ENCODE results near the gene CSF3R.
"Not testable (repeated sequence)": the region's sequence is repeated elsewhere in the genome, so short reads cannot be mapped to it uniquely, and the experiment has no call there.

The CSF3R gene

DNA sequence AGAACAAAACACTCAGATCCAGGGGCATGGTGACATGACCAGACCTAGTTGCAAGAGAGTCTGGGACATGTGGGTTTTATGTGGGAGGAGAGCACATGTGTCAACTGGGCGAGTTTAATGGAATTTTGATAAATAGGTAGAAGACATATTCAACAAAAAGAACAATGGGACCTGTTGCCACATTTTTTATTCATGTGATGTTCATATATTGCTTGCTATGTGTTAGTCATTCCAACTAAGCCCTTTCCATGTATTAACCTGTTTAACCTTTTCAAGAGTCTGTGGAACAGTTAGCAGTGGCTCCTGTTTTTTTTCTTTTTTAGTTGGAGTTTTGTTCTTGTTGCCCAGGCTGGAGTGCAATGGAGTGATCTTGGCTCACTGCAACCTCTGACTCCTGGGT lies 30.1 kb upstream of the CSF3R start:
- no peak for DNase-seq (ENCODE audit: low read depth)

DNA sequence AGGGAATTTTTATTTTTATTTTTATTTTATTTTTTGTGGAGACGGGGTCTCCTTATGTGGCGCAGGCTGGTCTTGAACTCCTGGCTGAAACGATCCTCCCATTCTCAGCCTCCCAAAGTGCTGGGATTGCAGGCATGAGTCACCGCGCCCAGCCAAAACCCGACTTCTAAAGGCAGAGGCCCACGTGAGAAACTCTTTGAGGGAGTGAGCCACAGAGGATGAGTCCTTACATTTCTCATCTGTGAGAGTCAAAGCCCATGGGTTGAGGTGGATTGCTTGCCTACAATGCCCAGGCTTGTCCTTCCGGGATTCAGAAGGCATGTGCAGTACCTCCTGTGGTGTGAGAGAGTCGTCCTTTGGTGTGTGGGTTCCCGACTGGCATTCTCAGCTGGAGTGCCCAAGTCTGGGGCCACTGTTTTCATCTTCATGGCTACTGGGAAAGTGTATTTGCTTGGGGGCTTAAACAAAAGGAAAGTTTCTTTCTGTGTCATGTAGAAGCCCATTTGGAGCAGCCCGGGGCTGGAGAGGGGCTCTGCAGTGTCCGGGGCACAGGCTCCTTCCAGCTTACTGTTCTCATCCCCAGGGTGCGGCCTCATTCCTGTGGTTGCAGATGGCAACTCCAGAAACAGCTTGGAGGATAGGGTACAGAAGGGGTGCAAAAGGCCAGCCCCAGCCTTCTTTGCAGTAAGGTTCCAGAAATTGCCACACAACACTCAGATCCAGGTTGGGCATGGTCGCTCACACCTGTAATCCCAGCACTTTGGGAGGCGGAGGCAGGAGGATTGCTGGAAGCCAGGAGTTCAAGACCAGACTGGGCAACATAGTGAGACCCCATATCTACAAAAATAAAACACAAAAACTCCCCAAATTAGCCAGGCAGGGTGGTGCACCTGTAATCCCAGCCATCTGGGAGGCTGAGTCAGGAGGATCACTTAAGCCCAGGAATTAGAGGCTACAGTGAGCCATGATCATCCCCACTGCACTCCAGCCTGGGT lies 29.4 kb upstream of the CSF3R start:
- no peak for DNase-seq (ENCODE audit: low read depth)

DNA sequence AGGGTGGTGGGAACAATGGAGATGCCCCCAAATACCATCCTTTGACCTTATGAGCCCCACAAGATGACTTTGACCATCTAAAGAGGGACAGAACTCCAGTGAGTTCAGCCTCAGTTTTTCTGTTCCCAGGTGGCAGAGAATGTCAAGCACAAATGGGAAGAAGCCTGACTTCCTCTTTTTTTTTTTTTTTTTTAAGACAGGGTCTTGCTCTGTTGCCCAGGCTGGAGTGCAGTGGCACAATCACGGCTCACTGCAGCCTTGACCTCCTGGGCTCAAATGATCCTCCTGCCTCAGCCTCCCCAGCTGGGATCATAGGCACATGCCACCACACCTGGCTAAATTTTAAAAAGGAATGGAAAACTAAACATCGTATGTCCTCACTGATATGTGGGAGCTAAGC lies 28.5 kb upstream of the CSF3R start:
- not testable (repeated sequence) for DNase-seq (ENCODE audit: low read depth)

DNA sequence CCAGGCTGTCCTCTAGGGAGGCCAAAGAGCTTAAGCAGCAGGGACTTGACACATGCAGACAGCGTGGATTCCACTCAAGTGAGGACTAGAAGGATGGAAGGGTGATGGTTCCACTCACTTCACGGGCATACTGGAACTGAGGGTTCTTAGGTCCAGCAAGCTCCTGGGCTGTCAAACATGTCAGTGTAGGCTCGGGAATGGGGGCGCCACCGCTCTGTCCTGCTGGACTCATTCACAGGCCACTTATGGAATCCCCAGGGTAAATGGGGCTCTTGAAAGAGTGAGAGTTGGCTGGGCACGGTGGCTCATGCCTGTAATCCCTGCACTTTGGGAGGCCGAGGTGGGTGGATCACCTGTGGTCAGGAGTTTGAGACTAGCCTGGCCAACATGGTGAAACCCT lies 27.7 kb upstream of the CSF3R start:
- DNase-seq (ENCODE audit: low read depth), result no peak

DNA sequence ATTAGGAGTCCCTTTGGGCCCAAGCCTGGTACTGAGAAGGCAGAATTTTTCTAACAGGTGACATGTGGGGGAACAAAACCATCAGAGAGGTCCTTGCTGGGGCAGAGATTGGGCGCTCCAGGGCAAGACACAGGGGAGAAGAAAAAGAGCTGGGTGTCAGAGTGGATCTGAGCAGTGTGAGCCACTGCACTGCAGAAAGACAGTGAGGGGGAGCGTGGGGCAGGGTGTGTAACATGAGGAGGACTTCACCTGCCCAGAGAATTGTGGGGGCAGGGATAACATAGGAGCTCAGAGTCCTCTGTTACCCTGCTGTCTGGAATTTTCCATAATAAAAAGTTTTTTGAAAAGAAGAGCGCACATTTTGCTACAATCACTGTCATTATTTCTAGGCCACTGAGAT lies 25.5 kb upstream of the CSF3R start:
- no peak for DNase-seq (ENCODE audit: low read depth)

DNA sequence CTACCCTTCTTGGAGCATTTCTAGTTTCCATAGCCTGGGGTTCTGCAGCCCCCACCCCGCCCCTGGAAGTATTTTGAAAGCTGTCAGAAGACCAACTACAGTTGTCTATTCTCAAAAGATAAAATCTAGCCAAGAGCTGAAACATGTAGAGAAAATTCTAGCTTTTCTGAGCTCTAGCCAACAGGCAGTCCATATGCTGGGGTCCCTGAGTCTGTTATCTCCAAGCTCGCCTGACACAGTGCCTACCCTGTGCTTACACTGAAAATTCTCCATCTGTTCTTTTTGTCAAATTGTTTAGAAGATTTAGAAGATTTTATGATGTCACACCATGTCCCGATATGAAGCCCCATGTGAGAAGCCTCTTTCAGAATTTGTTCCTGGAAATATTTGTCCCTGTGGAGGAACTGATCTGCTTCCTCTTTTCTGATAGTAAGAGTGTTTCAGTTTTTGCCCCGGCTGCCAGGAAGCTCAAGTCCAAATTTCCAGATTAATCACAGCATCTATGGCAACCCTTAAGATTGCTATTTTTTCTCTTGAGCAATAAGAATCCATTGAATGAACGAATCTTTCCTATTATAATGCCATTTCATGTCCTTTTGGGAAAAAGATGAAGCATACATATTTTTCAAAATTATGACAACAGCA lies 23.7 kb upstream of the CSF3R start:
- DNase-seq (ENCODE audit: low read depth), result no peak

DNA sequence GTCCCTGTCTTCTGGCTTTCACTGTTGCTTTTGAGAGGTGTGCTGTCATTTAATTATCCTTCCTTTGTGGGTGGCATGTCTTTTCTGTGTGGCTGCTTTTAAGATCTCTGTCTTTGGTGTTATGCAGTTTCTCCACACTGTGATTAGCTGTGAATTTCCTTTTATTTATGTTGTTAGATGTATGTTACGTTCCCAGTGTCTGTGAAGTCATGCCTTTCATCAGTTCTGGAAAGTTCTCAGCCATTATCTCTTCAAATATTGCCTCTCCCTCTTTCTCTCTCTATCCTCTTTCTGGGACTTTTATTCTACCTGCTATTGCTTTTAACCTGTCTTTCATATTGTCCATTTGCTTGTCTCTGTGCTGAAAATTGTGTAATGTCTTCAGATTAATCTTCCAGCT lies 21.0 kb upstream of the CSF3R start:
- no peak for DNase-seq (ENCODE audit: low read depth)

DNA sequence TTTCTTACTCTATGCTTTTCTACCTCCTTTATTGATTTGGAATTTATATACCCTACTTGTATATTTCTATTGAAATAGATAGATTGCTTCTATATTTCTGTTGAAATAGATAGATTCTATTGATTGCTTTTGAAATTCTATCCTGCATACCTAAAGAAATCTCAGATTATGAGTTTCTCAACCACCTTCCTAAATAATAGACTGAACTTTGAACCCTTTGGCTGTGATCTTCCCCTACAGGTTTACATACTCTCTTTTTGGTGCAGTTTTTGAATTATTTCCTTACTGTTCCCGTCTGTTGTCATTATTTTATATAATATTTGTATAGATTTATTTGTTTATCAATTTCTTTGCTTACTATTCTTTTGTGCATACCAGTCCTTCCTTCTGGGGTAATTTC lies 20.4 kb upstream of the CSF3R start:
- no peak for DNase-seq (ENCODE audit: low read depth)

DNA sequence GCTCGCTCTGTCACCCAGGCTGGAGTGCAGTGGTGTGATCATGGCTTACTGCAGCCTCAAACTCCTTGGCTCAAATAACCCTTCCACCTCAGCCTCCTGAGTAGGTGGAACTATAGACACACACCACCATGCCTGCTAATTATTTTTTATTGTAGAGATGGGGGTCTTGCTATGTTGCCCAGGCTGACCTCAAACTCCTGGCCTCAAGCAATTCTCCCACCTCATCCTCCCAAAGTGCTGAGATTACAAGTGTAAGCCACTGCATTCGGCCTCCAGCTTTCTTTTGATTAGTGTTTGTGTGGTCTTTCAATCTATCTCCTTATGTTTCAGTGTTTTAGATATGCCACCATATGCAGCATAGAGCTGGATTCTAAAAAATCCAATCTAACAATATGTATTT lies 19.9 kb upstream of the CSF3R start:
- DNase-seq (ENCODE audit: low read depth), result no peak

DNA sequence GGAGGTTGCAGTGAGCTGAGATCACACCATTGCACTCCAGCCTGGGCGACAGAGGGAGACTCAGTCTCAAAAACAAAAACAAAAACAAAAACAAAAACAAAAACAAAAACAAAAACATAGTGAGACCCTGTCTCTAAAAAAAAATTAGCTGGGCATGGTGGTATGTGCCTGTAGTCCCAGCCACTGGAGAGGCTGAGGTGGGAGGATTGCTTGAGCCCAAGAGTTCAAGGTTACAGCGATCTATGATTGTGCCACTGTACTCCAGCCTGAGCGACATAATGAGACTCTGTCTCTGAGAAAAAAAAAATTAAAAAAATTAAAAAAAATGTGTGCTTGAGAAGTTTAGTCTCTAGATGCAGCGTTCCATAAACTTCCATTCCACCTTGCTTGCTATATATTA lies 19.2 kb upstream of the CSF3R start:
- not testable (repeated sequence) for DNase-seq (ENCODE audit: low read depth)

DNA sequence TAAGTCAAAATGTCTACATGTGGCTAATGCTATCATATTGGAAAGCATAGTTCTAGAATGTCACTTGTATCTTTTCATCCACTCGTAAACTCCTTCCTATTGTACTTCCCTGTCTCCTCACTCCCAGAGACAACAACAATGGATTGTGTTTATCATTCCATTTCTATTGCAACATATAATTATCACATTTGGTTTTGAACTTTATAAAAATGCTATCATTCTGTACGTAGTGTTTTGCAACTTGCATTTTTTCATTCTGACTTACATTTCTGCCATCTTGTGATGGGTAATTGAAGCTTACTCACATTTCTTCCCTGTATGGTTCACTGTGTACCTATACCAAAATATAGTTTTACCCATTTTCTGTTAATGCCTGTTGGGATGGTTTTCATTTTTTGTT lies 14.5 kb upstream of the CSF3R start:
- no peak for DNase-seq (ENCODE audit: low read depth)

DNA sequence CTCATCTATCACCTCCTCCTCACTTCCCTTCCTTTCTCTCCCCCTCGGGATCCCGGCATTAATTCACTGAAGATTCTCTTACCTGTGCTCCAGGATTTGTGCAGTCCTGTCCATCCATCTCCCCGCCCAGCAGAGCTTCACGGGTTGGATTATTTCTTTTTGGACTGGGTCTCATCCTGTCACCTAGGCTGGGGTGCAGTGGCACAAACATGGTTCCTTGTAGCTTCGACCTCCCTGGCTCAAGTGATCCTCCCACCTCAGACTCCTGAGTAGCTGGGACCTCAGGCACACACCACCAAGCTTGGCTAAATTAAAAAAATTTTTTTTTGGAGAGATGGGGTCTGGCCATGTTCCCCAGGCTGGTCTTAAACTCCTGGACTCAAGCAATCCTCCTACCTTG lies 12.3 kb upstream of the CSF3R start:
- DNase-seq (ENCODE audit: low read depth), result no peak

DNA sequence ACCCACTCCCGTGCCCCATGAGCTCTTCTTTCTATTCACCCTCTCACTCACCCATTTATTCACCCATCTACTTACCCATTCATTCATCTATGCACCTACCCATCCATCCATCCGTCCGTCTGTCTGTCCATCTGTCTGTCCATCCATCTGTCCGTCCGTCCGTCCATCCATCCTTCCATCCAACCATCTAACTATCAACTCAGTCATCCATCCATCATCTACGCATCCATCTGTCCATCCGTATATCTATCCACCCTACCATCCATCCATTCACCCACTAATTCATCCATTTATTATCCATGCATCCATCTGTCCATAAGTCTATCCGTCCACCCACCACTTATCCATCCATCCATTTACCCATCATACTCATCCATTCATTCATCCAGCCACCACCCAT lies 10.8 kb upstream of the CSF3R start:
- no peak for DNase-seq (ENCODE audit: low read depth)

DNA sequence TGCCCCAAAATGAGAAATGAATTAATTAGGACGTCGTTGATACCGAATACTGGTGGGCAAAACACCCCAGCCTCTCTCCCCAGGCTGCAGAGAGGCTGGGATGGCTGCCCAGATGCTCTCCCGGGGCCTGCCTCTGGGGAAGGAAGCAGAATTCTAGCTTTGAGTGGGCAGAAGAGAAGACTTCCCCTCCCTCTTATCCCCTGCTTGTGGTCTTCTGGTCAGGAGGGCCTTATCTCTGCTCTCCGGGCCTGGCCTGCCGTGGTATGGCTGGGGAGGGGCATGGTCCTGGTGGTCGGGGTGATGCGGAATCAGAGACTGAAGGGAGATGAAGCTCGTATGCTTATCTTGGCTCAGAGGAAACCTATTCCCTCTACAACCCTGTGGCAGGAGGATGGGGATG lies 9.8 kb upstream of the CSF3R start:
- DNase-seq (ENCODE audit: low read depth), result no peak

DNA sequence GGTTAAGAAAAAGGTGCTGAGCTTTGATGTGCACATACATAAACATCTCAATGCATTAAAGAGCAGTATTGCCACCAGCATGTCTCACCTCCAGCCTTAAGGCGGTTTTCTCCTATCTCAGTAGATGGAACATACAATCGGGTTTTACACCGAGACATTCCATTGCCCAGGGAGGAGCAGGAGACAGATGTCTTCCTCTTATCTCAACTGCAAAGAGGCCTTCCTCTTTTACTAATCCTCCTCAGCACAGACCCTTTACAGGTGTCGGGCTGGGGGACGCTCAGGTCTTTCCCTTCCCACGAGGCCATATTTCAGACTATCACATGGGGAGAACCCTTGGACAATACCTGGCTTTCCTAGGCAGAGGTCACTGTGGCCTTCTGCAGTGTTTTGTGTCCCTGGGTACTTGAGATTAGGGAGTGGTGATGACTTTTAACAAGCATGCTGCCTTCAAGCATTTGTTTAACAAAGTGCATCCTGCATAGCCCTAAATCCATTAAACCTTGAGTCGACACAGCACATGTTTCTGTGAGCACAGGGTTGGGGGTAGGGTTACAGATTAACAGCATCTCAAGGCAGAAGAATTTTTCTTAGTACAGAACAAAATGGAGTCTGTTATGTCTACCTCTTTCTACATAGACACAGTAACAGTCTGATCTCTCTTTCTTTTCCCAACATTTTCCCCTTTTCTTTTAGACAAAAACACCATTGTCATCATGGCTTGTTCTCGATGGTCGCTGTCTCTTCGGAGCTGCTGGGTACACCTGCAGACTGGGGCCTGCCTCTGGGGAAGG lies 6.7 kb upstream of the CSF3R start:
- not testable (repeated sequence) for DNase-seq (ENCODE audit: low read depth)

DNA sequence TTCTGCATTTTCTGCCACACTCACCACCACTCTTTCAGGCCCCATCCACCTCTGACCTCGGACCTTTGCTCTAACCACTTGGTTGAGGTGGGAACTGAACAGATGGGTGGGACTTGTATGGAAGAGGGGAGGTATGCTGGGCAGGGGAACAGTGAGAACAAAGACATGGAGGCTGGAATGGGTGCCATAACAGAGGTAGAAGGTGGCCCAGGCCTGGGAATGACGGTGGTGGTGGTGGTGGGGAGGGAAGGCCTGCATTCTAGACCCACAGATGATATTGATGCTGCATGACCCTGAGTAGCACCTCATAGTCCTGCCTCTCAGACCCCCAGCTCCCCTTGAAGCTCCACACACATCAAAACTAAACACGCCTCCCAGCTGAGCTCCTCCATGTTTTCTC lies 5.2 kb upstream of the CSF3R start:
- DNase-seq (ENCODE audit: low read depth), result no peak

DNA sequence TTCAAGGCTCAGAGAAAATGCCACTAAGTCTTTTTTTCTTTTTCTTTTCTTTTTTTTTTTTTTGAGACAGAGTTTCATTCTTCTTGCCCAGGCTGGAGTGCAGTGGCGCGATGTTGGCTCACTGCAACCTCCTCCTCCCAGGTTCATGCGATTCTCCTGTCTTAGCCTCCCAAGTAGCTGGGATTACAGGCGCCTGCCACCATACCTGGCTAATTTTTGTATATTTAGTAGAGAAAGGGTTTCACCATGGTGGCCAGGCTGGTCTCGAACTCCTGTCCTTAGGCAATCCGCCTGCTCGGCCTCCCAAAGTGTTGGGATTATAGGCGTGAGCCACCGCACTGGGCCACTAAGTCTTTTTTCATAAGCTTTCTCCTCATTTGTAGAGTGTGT lies 4.6 kb upstream of the CSF3R start:
- not testable (repeated sequence) for DNase-seq (ENCODE audit: low read depth)

DNA sequence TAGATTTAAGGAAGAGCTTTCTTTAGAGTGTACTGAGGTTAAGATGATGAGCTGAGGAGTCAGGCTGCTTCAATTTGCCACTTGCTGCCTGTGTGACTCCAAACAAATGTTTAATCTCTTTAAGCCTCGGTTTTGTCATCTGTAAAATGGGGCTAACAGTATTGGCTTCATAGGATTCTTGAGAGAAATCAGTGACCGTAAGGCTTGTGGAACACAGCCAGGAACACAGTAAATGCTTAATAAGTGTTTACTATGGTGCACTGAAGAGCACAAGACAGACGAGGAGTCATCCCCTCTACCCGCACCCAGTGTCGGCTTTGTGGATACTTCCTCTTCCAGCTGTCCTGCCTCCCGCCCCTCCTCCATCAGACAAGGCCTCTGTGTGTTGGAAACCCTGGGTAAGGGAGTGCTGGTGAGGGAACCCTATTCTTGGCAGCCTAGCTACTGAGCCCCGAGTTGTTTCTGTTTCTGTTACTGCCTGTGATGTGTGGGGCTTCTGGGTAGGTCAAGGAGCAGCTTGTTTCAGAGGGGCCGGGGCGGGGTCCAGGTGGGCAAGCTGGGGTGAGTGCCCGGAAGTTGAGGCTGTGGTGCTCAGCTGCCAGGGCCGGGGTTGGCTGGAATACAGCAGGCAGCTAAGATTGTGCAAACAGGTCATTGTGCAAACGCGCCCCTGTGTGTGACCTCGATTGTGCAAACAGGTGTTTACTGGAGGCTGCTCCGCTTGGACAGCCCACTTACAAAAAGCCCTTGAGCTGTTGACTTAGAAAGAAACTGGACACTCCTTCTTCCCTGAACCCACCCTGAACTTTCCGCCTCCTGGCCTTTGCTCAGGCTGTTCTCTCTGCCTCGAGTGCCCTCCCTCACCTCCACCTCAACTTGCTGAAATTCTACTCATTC lies 4.0 kb upstream of the CSF3R start:
- DNase-seq (ENCODE audit: low read depth), result no peak

DNA sequence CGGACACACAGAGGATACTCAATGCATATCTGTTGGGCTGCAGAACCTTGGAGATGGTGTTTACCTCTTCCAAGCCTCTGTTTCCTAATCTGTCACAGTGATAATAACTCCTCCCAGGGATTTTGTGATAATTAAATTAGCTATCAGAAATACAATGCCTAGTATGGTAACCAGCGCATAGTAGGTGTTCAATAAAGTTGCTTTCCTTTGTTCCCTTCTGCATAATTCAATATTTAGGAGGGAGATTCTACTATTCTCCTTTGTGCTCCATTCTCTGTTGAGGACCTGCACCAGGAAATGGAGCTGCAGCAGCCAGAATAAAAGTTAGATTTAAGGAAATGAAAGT lies 3.4 kb upstream of the CSF3R start:
- DNase-seq (ENCODE audit: low read depth), result no peak

DNA sequence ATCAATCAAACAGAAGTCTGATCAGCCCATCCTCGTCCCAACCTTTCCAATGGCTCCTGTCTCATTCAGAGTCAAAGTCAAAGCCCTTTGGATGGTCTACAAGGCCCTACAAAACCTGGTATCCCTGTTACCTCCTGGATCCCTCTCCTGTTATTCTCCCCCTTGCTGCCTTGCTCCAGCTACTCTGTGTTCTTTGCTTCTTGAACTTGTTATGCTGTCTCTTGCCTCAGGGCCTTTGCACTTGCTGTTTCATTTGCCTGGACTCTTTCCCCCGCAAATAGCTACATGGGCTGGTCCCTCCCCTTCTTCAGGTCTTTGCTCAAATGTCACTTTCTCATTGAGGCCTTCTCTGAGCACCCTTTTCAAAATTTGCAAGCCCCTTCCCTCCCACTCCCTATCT lies 1.4 kb upstream of the CSF3R start:
- DNase-seq (ENCODE audit: low read depth), result no peak

DNA sequence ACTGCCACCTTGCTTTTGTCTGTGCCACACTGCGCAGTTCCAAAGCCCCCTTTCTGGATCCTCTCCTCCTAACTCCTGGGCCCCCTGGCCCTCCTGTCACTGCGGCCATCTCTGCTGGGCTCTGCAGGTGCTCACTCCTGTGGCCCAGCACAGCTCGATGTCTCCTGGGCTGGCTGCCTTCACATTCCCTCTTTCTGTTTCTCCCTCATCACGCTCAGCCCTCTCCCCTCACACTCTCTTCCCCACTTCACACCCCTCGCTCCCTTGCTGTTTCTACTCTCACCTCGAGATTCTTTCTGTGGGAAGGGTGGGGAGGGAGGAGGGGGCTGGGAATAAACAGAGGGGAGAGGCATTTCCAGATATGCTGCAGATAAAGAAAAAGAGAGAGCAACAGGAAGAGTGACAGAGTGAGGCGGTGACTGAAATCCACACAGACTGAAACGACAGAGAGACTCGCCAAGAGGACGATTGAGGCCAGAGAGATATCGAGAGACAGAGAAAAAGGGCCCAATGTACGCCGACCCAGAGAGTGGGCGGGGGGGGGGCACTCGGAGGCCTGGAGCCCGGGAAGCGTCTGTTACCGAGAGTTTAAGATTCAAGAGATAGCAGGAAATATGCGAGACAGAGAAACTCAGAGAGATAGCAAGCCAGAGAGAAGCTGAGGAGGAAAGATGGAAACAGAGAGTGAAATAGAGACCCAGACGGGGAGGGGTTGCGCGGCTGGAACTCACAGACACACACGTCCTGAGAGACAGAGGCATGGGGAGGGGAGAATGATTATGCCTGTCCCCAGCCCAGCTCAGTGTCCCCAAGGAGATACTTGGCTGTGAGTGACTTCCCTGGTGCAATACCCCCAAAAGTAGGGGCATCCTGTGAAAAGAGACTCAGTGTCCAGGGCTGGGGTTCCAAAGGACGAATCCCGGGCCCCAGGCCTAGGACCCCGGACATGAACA lies 666 bp downstream of the CSF3R start:
- no peak for DNase-seq (ENCODE audit: low read depth)

All from stimulated activated CD8-positive, alpha-beta memory T cell treated with anti-CD3 and anti-CD28 coated beads, Interleukin-4, amount 100 ng/mL, for 24 hours (primary cell).